H54 (cell line): ENCODE measurements around the gene CDPF1.
"Not testable (repeated sequence)": the region's sequence is repeated elsewhere in the genome, so short reads cannot be mapped to it uniquely, and the experiment has no call there.

Experiments used
- DNase-seq: peaks from one replicate; pipeline ENCODE4 v3.0.0; 2011; ENCODE audit warnings: low spot score, mixed read lengths; ENCODE audit not compliant: insufficient read length
- FAIRE-seq: peaks from 3 replicates; lab custom pipeline; 2011; peaks lifted over from hg19 to GRCh38; lab: Jason Lieb, UNC
- POLR2A ChIP-seq: IDR thresholded peaks from 2 replicates; pipeline ENCODE4 v1.6.1; 2011; ENCODE audit warnings: low read depth, mild to moderate bottlenecking, low read length

CDPF1 gene

DNA sequence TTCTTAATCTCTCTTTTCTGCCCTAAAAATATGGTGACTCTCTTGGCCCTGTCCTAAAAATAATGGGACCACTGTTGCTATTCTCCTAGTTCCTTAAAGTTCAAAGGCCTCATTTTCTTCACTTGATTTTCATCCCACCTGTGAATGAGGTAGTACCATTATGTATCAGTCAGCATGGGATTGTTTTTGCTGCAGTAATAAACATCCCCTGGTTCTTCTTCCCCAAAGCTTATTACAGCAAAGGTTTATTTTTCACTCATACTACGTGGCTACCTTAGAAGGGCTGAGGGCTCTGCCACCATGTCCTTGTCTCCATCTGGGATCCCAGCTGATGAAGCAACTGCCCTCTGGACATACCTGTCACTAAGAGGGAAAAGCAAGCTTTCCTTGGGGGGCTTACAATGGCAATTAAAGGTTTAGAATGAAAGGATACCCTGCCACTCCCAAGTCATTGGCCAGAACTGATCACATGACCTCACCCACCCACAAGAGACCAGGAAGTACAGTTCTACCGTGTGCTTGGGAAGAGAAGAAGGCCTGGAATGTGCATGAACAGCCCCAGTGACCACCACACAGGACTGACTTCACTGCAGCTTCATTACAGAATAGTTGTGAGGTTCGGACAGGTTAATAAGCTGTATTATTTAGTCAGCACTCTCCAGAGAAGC lies 25.5 kb upstream of the CDPF1 start:
- TF ChIP-seq POLR2A = no peak
- FAIRE-seq = no peak
- no peak for DNase-seq

DNA sequence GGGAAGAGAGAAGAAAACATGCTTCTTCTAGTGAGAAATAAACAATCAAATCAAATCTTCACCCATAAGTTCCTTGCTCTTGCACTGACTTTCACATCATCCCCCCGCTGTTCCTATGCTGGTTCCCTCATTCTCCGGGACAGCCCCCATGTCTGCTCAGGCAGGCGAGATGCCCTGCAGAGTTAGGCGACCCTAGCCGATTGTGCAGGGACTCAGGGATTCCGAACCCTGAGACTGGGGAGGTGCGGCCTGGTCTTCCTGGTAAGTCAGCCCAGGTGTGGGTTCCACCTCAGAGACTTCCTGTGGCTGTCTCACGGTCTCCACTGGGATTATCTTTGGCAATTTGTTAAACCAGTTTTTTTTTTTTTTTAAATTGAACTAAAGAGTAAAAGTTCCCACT lies 24.3 kb upstream of the CDPF1 start:
- FAIRE-seq (no peak), DNase-seq (no peak)
- no peak for TF ChIP-seq POLR2A

DNA sequence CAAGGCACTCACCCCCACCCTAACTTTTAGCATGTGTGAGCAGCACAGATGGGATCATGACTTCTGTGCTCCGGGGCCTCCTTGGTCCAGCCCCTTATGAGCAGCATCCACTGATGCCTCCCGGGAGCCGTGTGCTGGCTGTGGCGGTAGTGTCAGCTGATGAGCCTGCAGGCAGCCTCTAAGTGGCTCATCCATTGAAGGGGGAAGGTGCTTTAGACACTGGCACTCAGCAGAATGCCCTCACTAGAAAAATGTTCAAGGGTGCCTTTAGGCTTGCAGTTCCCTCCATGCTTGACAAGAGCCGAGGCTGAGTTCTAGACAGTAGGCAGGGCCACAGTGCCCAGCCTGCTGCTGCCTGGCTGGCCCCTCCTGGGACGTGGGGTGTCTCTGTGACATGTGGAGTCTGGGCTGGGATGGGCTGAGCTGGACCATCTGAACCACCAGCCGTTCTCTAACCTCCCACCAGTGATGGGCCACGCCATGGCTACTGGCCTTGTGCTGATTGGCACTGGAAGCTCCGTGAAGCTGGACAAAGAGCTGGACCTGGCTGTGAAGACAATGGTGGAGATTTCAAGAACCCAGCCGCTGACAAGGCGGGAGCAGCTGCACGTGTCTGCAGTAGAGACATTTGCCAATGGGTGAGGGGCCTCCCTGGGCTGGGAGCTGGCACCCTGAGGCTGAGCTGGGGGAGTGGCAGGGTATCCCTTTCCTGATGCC lies 23.5 kb upstream of the CDPF1 start:
- FAIRE-seq (no peak), DNase-seq (no peak)
- TF ChIP-seq POLR2A = no peak

- no peak for TF ChIP-seq POLR2A
- FAIRE-seq (no peak), DNase-seq (no peak)
Measured at GRCh38 chr22:46272762-46273431, 22.8 kb upstream of the CDPF1 start.

DNA sequence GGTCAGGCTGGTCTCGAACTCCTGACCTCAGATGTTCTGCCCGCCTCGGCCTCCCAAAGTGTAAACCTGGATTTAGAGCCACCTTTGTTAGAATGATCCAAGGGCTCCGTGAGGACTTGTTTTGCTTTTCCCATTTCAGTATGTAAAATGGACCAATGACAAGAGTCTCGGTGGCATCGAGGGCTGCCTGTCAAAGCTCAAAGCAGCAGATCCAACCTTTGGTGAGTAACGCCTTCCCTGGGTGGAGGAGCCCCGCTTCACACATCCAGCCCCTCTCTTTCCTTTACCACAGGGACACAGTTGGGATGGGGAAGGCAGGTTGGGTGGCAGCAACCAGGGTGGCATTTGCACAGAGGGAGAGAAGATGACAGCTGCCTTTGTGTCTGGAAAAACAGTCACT lies 22.1 kb upstream of the CDPF1 start:
- FAIRE-seq (no peak), DNase-seq (no peak)
- TF ChIP-seq POLR2A = no peak

GRCh38 chr22:46269564-46269963 lies 19.5 kb upstream of the CDPF1 start:
- no peak for DNase-seq
- no peak for FAIRE-seq
- no peak for TF ChIP-seq POLR2A

DNA sequence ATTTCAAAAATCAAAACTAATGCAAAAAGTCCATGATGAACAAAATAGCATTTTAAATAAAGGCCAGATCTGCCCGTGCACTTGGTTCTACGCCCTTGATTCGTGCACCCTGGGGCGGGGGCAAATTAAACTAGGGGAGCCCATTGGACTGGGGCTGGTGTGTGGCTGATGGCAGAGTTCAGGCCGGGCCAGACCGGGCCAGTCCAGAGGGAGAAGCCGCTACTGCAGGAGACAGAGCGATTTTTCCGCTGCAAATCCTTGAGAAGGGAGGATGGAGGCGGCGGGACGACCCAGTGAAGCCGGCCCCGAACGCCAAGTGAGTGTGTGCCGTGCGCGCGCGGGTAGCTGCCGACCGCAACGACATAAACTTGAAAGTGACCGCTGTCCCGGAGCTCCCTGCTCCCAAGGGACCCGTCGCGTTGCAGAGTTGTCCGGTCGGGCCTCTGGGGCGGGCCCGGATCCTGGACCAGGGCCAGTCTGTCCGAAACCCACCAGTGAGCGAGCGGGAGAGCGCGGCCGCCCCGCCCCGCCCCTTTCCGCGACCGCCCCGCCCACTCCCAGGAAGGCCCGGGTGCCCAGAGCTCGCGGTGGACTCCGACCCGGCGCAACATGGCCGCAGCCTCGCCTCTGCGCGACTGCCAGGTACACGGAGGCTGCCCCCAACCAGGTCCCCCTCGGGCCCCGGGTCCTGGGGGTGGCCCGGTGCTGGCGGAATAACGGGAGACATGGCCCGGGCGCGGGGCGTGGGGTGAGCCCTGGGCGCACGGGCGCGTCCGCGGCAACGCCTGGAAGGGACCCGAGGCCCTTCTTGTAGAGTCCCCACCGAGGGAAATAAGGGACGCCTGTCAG lies 17.6 kb upstream of the CDPF1 start, which contains the start of gene TTC38:
TSS of gene TTC38 (plus strand) at position 578 of the 849 bp plus-strand sequence. CDS start at position 610, 32 bp downstream.
- TF ChIP-seq POLR2A = peak; percentile 58
- FAIRE-seq (no peak), DNase-seq (peak; percentile 90)

DNA sequence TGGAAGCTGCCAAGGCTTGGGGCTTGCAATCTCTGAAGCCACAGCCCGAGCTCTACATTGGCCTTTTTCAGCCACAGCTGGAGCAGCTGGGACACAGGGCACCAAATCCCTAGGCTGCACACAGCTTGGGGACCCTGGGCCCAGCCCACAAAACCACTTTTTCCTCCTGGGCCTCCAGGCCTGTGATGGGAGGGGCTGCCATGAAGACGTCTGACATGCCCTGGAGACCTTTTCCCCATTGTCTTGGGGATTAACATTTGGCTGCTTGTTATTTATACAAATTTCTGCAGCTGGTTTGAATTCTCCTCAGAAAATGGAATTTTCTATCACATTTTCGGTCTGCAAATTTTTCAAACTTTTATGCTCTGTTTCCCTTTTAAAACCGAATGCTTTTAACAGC lies 15.5 kb upstream of the CDPF1 start:
- DNase-seq, FAIRE-seq: not testable (repeated sequence)

- FAIRE-seq, DNase-seq: not testable (repeated sequence)
Measured at GRCh38 chr22:46264520-46264919, 14.4 kb upstream of the CDPF1 start.

DNA sequence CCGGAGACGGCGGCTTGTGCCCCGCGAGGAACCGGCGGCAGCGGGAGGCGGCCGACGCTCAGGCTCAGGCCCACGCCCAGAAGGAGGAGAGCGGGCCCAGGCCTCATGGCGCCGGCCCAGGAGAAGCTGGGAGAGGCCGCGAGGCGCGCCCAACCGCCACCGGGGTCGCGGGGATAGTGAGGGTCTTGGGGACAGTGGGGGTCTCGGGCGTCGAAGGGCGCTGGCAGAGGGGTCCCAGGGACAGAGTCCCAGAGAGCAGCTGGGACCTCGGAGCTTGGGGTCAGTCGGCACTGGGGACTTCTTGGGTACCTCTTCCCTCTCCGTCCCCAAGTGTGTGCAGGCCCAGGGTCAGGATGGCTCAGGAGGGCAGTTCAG lies 13.1 kb upstream of the CDPF1 start, which contains the start of gene PKDREJ:
TSS of gene PKDREJ (minus strand) at position 128 of the 375 bp plus-strand sequence. CDS start at position 107, 21 bp downstream.
- no peak for TF ChIP-seq POLR2A
- FAIRE-seq (no peak), DNase-seq (no peak)

DNA sequence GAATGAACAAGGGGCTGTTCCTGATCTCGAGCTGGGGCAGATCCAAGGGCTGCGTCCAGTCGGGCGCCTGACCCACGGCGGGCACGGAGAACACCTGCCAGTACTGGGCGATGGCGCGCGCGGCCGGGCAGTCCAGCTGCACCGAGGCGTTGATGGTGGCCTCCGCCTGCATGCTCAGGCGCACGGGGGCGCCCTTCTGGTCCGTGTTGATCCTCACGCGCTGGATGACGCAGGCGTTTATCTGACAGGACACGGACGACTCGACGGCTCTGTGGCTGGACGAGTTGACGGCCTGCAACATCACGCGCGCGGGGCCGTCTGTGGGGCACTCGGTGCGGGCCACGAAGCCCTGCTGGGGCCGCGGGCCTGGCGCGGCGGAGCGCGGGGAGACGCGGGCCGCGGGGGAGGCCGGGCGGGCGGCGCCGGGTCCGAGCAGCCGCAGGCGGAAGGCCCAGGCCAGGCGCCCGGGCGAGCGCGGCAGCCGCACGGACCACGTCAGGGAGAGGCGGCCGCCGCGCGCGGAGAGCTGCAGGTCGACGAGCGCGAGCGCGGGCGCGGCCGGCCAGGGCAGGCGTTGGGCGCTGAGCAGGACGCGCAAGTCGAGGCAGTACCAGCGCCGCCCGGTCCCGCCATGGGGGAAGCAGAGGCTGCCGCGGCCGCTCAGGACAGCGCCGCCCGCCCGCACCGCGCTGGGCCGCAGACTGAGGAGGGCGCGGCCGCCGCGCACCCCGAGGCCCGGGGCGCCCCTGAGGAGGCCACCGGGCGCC lies 12.5 kb upstream of the CDPF1 start:
- no peak for TF ChIP-seq POLR2A
- FAIRE-seq = no peak
- no peak for DNase-seq

DNA sequence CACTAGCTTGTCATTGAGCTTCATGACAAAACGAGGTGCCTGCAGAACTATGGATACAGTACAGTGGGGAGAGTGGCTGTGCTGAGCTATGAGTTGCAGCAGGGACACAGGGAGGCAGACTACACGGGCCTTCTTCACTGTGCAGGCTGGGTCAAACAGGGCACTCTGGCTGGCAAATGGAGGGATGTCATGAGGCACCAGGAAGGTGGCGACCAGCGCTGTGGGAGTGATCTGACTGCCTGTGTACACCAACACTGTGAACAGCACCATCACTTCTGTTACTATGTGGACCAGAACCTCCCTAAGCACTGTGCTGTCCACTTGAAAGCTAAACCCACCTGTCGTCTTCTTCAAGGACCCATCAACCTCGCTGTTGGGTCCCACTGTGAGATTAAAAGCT lies 9.9 kb upstream of the CDPF1 start:
- DNase-seq = no peak
- TF ChIP-seq POLR2A = no peak
- no peak for FAIRE-seq

GRCh38 chr22:46259374-46259773 lies 9.3 kb upstream of the CDPF1 start:
- FAIRE-seq (no peak), DNase-seq (no peak)
- no peak for TF ChIP-seq POLR2A
